ENCODE results near the gene TMEM8B.
"Not testable (repeated sequence)": the region's sequence is repeated elsewhere in the genome, so short reads cannot be mapped to it uniquely, and the experiment has no call there.

Gene TMEM8B

GRCh38 chr9:35882263-35882848 lies 53.3 kb downstream of the TMEM8B start:
- no peak for TF ChIP-seq ZNF274 (IDR thresholded peaks at IDR 0.05; ENCODE audit: low read depth, low read length)
- H3K4me3 ChIP-seq (ENCODE audit: low read length): no peak overlapping the region

- TF ChIP-seq ZNF274 (IDR thresholded peaks at IDR 0.05; ENCODE audit: low read depth, low read length): no peak
- no peak overlapping the region for H3K4me3 ChIP-seq (ENCODE audit: low read length)
These were observed 54.0 kb downstream of the TMEM8B start for GRCh38 chr9:35882996-35883395.

GRCh38 chr9:35884908-35885307 lies 55.9 kb downstream of the TMEM8B start:
- not testable (repeated sequence) for H3K4me3 ChIP-seq (ENCODE audit: low read length)

- TF ChIP-seq ZNF274 (IDR thresholded peaks at IDR 0.05; ENCODE audit: low read depth, low read length): no peak
- H3K4me3 ChIP-seq (ENCODE audit: low read length): no peak overlapping the region
These were observed 62.6 kb downstream of the TMEM8B start for GRCh38 chr9:35891646-35892045.

- no peak for TF ChIP-seq ZNF274 (IDR thresholded peaks at IDR 0.05; ENCODE audit: low read depth, low read length)
- H3K4me3 ChIP-seq (ENCODE audit: low read length): no peak overlapping the region
These were observed 63.0 kb downstream of the TMEM8B start for GRCh38 chr9:35892051-35892450.

GRCh38 chr9:35896570-35896969 lies 67.5 kb downstream of the TMEM8B start:
- no peak for TF ChIP-seq ZNF274 (IDR thresholded peaks at IDR 0.05; ENCODE audit: low read depth, low read length)
- H3K4me3 ChIP-seq (ENCODE audit: low read length): no peak overlapping the region

- not testable (repeated sequence) for H3K4me3 ChIP-seq (ENCODE audit: low read length)
These were observed 68.5 kb downstream of the TMEM8B start for GRCh38 chr9:35897376-35898099.

GRCh38 chr9:35898337-35898736 lies 69.3 kb downstream of the TMEM8B start:
- no peak overlapping the region for H3K4me3 ChIP-seq (ENCODE audit: low read length)
- no peak for TF ChIP-seq ZNF274 (IDR thresholded peaks at IDR 0.05; ENCODE audit: low read depth, low read length)

GRCh38 chr9:35899021-35899420 lies 70.0 kb downstream of the TMEM8B start:
- TF ChIP-seq ZNF274 (IDR thresholded peaks at IDR 0.05; ENCODE audit: low read depth, low read length): no peak

GRCh38 chr9:35903049-35903448 lies 74.0 kb downstream of the TMEM8B start:
- TF ChIP-seq ZNF274 (IDR thresholded peaks at IDR 0.05; ENCODE audit: low read depth, low read length): no peak
- H3K4me3 ChIP-seq (ENCODE audit: low read length): no peak overlapping the region

More at GRCh38 chr9:35899021-35899420, 70.0 kb downstream of the TMEM8B start:
- no peak overlapping the region for H3K4me3 ChIP-seq (ENCODE audit: low read length)

GRCh38 chr9:35904338-35904737 lies 75.3 kb downstream of the TMEM8B start:
- no peak for TF ChIP-seq ZNF274 (IDR thresholded peaks at IDR 0.05; ENCODE audit: low read depth, low read length)
- H3K4me3 ChIP-seq (ENCODE audit: low read length): no peak overlapping the region

- no peak for TF ChIP-seq ZNF274 (IDR thresholded peaks at IDR 0.05; ENCODE audit: low read depth, low read length)
- no peak overlapping the region for H3K4me3 ChIP-seq (ENCODE audit: low read length)
These were observed 76.2 kb downstream of the TMEM8B start for GRCh38 chr9:35905051-35905781.

- H3K4me3 ChIP-seq (ENCODE audit: low read length): no peak within 1 kb of the TSS
- TF ChIP-seq ZNF274 (IDR thresholded peaks at IDR 0.05; ENCODE audit: low read depth, low read length): no peak
These were observed 77.1 kb downstream of the TMEM8B start, which contains the start of gene HRCT1 for GRCh38 chr9:35905912-35906679. Gene HRCT1, plus strand, starts transcription at chr9:35906202. Its CDS starts 86 bp downstream, at chr9:35906288.

Measured in GM08714 (cell line).